CD4-positive, alpha-beta T cell treated with Interferon gamma for 1 hour (primary cell): ENCODE measurements around the gene GAL3ST1.
A peak's percentile ranks its signal among the peaks of the same experiment; 100 is the strongest.
"Not testable (repeated sequence)": the region's sequence is repeated elsewhere in the genome, so short reads cannot be mapped to it uniquely, and the experiment has no call there.

Source experiments
- DNase-seq: peaks from one replicate; pipeline ENCODE4 v3.0.0-alpha.2; 2020

Gene GAL3ST1

GRCh38 chr22:30574095-30574981 is at the start of gene GAL3ST1:
TSS of gene GAL3ST1 (minus strand) at chr22:30574665. CDS start at chr22:30557392, 17,273 bp downstream.
- no peak for DNase-seq

- not testable (repeated sequence) for DNase-seq
These were observed 45.4 kb upstream of the GAL3ST1 start for GRCh38 chr22:30619909-30620308.

- DNase-seq, result no peak
These were observed 43.4 kb upstream of the GAL3ST1 start for GRCh38 chr22:30617819-30618218.

- DNase-seq, result peak; percentile 13
These were observed 41.1 kb upstream of the GAL3ST1 start for GRCh38 chr22:30615543-30615954.

DNA sequence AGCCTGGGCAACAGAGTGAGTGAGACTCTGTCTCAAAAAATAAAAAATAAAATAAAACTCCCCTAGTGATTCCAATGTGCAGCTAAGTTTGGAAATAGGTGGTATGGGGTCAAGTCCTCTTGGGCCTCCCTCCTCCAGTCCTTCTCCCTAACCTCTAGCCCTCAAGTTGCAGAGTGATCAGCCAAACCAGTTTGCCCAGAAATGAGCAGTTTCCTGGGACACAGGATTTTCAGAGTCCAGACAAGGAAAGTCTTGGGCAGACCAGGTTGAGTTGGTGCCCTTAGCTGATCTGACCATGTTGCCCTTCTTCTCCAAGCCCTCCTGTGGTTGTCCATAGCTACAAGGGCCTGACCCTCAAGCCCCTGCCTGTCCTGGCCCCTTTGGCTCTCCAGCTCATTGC is 40.4 kb upstream of the GAL3ST1 start:
- no peak for DNase-seq

DNA sequence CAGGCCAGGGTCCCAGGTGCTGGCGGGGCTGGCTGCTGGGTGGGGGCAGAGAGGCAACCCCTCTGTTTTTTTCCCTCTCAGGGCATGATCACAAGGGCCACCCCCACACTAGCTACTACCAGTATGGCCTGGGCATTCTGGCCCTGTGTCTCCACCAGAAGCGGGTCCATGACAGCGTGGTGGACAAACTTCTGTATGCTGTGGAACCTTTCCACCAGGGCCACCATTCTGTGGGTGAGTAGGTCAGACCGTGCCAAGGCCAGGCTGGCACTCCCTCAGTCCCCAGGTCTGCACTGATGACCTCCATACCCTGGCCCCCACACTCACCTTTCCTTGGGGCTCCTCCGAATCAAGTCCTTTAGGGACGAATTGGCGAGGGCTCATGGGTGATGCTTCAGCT is 39.8 kb upstream of the GAL3ST1 start:
- no peak for DNase-seq

GRCh38 chr22:30612789-30613188 is 38.3 kb upstream of the GAL3ST1 start:
- DNase-seq, result no peak

DNA sequence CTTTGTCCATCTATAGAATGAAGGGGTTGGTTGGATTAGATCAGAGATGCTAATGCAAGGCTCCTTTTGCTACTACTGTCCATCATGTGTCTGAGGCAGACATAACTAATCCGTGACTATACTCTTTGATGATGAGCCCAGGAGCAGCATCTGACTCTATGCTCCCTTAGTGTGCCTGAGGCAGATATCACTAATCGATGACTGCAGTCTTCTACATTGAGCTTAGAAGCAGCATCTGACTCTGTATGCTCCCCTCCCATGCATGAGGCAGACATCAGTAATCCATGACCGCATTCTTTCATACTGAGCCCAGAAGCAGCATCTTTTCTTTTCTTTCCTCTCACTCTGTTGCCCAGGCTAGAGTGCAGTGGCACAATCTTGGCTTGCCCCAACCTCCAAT is 36.7 kb upstream of the GAL3ST1 start:
- no peak for DNase-seq

GRCh38 chr22:30610299-30610698 is 35.8 kb upstream of the GAL3ST1 start:
- DNase-seq, result peak; percentile 61

DNA sequence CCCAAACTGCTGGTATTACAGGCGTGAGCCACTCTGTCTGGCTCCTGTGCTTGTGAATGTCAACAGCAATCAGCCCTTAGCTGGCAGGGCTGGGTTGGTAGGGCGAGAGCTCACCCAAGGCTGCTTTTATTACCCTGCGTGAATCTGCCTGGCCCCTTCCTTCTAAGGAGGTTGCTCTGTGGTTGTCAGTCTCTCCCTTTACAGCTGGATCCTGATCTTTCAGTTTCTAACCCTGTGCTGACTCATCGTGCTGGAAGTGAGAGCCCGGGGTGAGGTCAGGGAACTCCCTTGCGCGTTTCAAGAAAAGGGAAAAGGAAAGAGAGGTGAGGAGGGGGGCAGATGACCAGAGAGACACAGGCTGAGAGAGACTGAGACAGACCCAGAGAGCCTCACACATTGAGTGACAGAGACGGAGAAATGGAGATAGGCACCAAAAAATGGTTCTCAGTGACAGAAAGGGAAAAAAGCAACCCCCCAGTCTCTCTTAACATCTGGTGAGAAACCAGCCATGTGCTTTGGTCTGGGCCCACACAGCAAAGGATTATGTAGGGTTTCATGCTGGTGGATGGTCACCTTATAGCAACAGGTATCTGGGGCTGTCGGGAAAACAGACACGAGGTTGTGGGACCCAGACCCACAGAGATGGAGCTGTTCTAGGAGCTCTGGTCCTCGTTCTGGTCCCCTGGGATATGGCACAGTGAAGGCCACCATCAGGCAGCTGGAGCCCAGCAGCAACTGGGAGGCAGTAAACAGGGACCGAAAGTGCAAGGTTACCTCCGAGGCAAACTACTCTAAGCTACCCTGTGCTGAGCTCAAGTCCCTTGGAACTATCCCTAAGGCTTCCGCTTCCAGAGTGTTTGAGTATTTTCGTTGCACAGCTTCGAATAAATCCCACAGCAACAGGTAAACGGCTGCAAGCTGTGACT is 35.1 kb upstream of the GAL3ST1 start:
- DNase-seq, result peak; percentile 58

- no peak for DNase-seq
These were observed 33.5 kb upstream of the GAL3ST1 start for GRCh38 chr22:30607939-30608338.

DNA sequence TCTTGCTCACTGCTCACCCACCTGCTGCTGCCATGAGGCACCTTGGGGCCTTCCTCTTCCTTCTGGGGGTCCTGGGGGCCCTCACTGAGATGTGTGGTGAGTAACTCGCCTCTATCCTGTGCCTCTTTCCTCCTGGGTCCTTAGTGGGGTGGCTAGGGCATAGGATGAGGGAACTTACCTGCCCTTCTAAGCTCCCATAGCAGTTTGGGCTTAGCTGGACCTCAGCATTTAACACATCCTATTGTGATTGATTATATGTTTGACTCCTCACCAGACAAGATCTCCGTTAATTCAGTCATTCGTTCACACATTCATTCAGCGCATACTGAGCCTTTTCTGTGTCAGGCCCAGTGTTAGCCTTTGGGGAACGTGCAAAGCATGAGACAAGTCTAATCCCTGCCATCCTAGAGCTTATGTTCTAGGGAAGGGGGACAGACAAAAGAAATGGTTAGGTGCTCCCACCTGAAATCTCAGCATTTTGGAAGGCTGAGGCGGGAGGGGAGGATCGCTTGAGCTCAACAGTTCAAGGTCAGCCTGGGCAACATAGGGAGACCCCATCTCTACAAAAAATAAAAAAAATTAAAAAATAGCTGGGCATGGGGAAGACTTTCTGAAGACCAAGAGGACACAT is 33.0 kb upstream of the GAL3ST1 start:
- no peak for DNase-seq

- DNase-seq, result peak; percentile 49
These were observed 32.2 kb upstream of the GAL3ST1 start, which contains the start of gene TCN2 for GRCh38 chr22:30606455-30607299. TSS of gene TCN2 (plus strand) at chr22:30607174. CDS start at chr22:30607332, 158 bp downstream.

- peak; percentile 47 for DNase-seq
These were observed 31.1 kb upstream of the GAL3ST1 start for GRCh38 chr22:30605449-30606110.

DNA sequence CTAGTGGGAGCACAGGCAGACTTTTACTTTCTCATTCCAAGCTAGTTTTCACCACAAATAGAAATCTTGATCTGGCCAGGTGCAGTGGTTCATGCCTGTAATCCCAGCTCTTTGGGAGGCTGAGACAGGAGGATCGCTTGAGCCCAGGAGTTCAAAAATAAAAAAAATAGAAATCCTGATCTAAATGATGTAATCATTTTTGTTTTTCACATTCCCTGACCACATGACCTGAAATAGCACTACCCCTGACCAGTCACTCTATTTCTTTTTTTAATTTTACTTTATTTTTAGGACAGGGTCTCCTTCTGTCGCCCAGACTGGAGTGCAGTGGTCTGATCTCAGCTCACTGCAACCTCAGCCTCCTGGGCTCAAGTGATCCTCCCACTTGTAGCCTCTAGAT is 30.3 kb upstream of the GAL3ST1 start:
- DNase-seq, result no peak

- no peak for DNase-seq
These were observed 29.3 kb upstream of the GAL3ST1 start for GRCh38 chr22:30603801-30604200.

- no peak for DNase-seq
These were observed 27.6 kb upstream of the GAL3ST1 start for GRCh38 chr22:30602049-30602448.

GRCh38 chr22:30601464-30601863 is 27.0 kb upstream of the GAL3ST1 start:
- no peak for DNase-seq

DNA sequence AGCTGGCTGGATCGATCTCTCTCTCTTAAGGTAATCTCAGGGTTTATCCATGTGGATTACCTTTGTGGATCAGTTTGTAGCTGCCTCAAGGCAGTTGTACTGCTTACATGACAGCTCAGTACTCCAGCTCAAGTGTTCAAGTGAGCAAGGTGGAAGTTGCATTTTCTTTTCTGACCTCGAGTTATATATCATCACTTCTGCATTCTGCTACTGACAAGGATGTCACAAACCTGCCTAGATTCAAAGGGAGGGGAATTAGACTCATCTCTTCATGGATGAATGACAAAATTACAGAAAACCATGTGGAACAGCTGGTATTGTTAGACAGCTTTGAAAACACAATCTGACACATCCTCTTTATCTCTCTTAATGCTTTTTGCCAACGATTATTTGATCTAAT is 26.5 kb upstream of the GAL3ST1 start:
- DNase-seq, result no peak

GRCh38 chr22:30598986-30599385 is 24.5 kb upstream of the GAL3ST1 start:
- no peak for DNase-seq

GRCh38 chr22:30596886-30597285 is 22.4 kb upstream of the GAL3ST1 start:
- no peak for DNase-seq

- no peak for DNase-seq
These were observed 21.7 kb upstream of the GAL3ST1 start for GRCh38 chr22:30596199-30596598.
